ACC112 (cell line): ENCODE data around the gene MAST2.
"Not testable (repeated sequence)": the region's sequence is repeated elsewhere in the genome, so short reads cannot be mapped to it uniquely, and the experiment has no call there.

ENCODE experiments used
- H2AFZ ChIP-seq: fragments of 200-600 bp; sonication (generic); one replicate; pipeline ENCODE4 v1.6.0; 2017; ENCODE audit warnings: antibody characterized with exemption, low read length; ENCODE audit not compliant: unreplicated experiment
- H3K27ac ChIP-seq: fragments of 200-600 bp; sonication (generic); 2 replicates; pipeline ENCODE4 v1.5.1; 2014; ENCODE audit warnings: low read depth, mild to moderate bottlenecking, antibody characterized with exemption, low read length, moderate library complexity
- H3K27me3 ChIP-seq: fragments of 200-600 bp; sonication (generic); 2 replicates; pipeline ENCODE4 v1.6.1; 2014; ENCODE audit warnings: mild to moderate bottlenecking, antibody characterized with exemption, low read length, moderate library complexity, mixed read lengths; ENCODE audit not compliant: insufficient read depth
- H3K36me3 ChIP-seq: fragments of 200-600 bp; sonication (generic); 2 replicates; pipeline ENCODE4 v1.6.1; 2016; ENCODE audit warnings: mild to moderate bottlenecking, antibody characterized with exemption, low read length, moderate library complexity, mixed read lengths; ENCODE audit not compliant: insufficient read depth
- H3K4me1 ChIP-seq: fragments of 200-600 bp; sonication (generic); one replicate; pipeline ENCODE4 v1.6.1; 2016; ENCODE audit warnings: low read length, mixed read lengths; ENCODE audit not compliant: insufficient read depth, unreplicated experiment, control insufficient read depth
- H3K4me3 ChIP-seq: fragments of 200-600 bp; sonication (generic); 2 replicates; pipeline ENCODE4 v1.5.1; 2014; ENCODE audit warnings: mild to moderate bottlenecking, low read depth, low read length
- H3K79me2 ChIP-seq: fragments of 200-600 bp; sonication (generic); one replicate; pipeline ENCODE4 v1.6.0; 2016; ENCODE audit warnings: low read length; ENCODE audit not compliant: control insufficient read depth, unreplicated experiment, insufficient read depth

The MAST2 gene

GRCh38 chr1:45789601-45790000, 13.8 kb upstream of the MAST2 start:
- no peaks in the 10 kb centered on the region for H3K27me3 ChIP-seq
- no peaks in the 10 kb centered on the region for H3K79me2 ChIP-seq
- no peaks in the 10 kb centered on the region for H3K36me3 ChIP-seq
- H3K27ac ChIP-seq = no peak overlapping the region
- H2AFZ ChIP-seq = no peak overlapping the region
- H3K4me1 ChIP-seq = no peaks in the 10 kb centered on the region
- H3K4me3 ChIP-seq = no peak overlapping the region

DNA sequence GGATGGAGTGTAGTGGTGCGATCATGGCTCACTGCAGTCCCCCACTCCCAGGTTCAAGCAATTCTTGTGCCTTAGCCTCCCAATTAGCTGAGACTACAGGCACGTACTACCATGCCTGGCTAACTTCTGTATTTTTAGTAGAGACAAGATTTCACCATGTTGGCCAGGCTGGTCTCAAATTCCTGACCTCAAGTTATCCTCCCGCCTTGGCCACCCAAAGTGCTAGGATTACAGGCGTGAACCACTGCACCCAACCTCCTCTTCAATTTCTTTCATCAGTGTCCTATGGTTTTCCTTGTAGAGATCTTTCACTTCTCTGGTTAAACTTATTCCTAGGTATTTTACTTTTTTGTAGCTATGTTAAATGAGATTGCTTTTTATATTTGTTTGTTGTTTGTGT, 10.7 kb upstream of the MAST2 start:
- H3K36me3 ChIP-seq = no peaks in the 10 kb centered on the region
- no peaks in the 10 kb centered on the region for H3K79me2 ChIP-seq
- H3K27ac ChIP-seq = no peak overlapping the region
- H2AFZ ChIP-seq = no peak overlapping the region
- no peaks in the 10 kb centered on the region for H3K27me3 ChIP-seq
- H3K4me1 ChIP-seq = no peaks in the 10 kb centered on the region
- no peak overlapping the region for H3K4me3 ChIP-seq

- no peak overlapping the region for H3K27ac ChIP-seq
- H3K4me1 ChIP-seq = no peaks in the 10 kb centered on the region
- no peaks in the 10 kb centered on the region for H3K79me2 ChIP-seq
- H3K27me3 ChIP-seq = no peaks in the 10 kb centered on the region
- peak overlapping the region; percentile 41 for H2AFZ ChIP-seq
- H3K4me3 ChIP-seq = no peak overlapping the region
- no peaks in the 10 kb centered on the region for H3K36me3 ChIP-seq
These were observed 9.3 kb upstream of the MAST2 start for GRCh38 chr1:45793942-45794604.

- Histone ChIP-seq H3K27me3 (no peaks in the 10 kb centered on the region), H3K4me3 (no peak overlapping the region), H3K79me2 (no peaks in the 10 kb centered on the region), H3K27ac (no peak overlapping the region), H3K36me3 (no peaks in the 10 kb centered on the region), H2AFZ (peak overlapping the region; percentile 32), H3K4me1 (no peaks in the 10 kb centered on the region)
These were observed 7.0 kb upstream of the MAST2 start for GRCh38 chr1:45796381-45796780.

DNA sequence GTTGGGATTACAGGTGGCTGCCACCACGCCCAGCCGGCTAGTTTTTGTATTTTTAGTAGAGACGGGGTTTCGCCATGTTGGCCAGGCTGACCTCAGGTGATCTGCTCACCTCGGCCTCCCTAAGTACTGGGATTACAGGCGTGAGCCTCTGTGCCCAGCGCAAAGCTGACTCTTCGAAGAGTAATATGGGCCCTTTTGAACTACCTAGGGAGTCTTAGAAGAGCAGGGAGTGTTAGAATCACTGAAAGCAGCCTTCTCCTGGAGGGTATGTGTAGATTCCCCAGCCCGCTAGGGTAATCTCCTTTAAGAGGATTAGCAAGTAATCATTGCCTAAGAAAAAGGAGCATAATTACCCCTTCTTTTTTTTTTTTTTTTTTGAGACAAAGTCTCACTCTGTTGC, 6.5 kb upstream of the MAST2 start:
- no peaks in the 10 kb centered on the region for H3K79me2 ChIP-seq
- H3K4me1 ChIP-seq = peaks cover under 1% of the 10 kb centered on the region
- no peak overlapping the region for H3K27ac ChIP-seq
- H3K27me3 ChIP-seq = no peaks in the 10 kb centered on the region
- no peak overlapping the region for H2AFZ ChIP-seq
- no peak overlapping the region for H3K4me3 ChIP-seq
- no peaks in the 10 kb centered on the region for H3K36me3 ChIP-seq

DNA sequence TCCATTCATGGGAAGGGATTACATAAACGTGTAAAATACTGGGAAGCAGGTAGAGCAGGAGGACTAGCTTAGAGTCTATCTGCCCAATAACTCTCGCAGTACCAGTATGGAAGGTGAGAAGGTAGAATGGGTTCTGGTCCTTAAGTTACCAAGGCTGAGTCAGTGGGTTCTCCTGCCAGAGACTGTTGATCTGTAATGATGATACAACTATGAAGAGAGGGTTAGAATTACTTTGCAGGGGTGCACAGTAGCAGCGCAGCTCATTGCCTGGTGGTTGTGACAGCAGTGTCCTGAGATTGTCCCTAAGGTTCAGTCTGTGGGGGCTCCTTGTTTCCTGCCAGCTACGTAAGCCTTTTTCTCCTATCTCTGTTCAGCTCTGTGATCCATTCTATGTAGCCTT, 2.5 kb upstream of the MAST2 start:
- H3K79me2 ChIP-seq = peaks cover 19% of the 10 kb centered on the region
- no peak overlapping the region for H2AFZ ChIP-seq
- no peaks in the 10 kb centered on the region for H3K27me3 ChIP-seq

GRCh38 chr1:45802343-45803298, 791 bp upstream of the MAST2 start:
- Histone ChIP-seq H3K27me3 (no peaks in the 10 kb centered on the region), H3K79me2 (peaks cover 36% of the 10 kb centered on the region), H3K4me3 (peak overlapping the region; percentile 93), H3K27ac (peak overlapping the region; percentile 88), H3K36me3 (no peaks in the 10 kb centered on the region; the same call in 1 of the 2 replicates), H2AFZ (peak overlapping the region; percentile 97), H3K4me1 (peaks cover 16% of the 10 kb centered on the region)

More for the DNA sequence above, 2.5 kb upstream of the MAST2 start:
- Histone ChIP-seq H3K4me3 (no peak overlapping the region), H3K36me3 (no peaks in the 10 kb centered on the region), H3K4me1 (peaks cover 16% of the 10 kb centered on the region), H3K27ac (no peak overlapping the region)

GRCh38 chr1:45803781-45804668, 613 bp downstream of the MAST2 start:
- H3K27me3 ChIP-seq, H3K27ac ChIP-seq, H3K36me3 ChIP-seq: not testable (repeated sequence)
- peak overlapping the region; percentile 93 for H3K4me3 ChIP-seq
- H2AFZ ChIP-seq = peak overlapping the region; percentile 96
- peaks cover 16% of the 10 kb centered on the region for H3K4me1 ChIP-seq
- peaks cover 49% of the 10 kb centered on the region for H3K79me2 ChIP-seq

- Histone ChIP-seq H3K36me3 (no peaks in the 10 kb centered on the region; the same call in 1 of the 2 replicates), H3K27ac (no peak overlapping the region), H2AFZ (no peak overlapping the region), H3K27me3 (no peaks in the 10 kb centered on the region), H3K79me2 (peaks cover 55% of the 10 kb centered on the region), H3K4me3 (peak overlapping the region; percentile 93), H3K4me1 (peaks cover 21% of the 10 kb centered on the region)
These were observed 1.2 kb downstream of the MAST2 start for GRCh38 chr1:45804669-45804969.

- Histone ChIP-seq H3K36me3 (no peaks in the 10 kb centered on the region; the same call in 1 of the 2 replicates), H3K4me1 (peaks cover 25% of the 10 kb centered on the region), H3K27ac (no peak overlapping the region), H2AFZ (no peak overlapping the region), H3K4me3 (no peak overlapping the region), H3K27me3 (no peaks in the 10 kb centered on the region), H3K79me2 (peaks cover 63% of the 10 kb centered on the region)
These were observed 2.7 kb downstream of the MAST2 start for GRCh38 chr1:45806129-45806528.
